ENCODE measurements around the gene CTNNA1. TPM values are rescaled to one million over a fixed set of nuclear protein-coding genes. Genes with fewer than 3 reads are reported as not detected.

CTNNA1 gene
- polyA plus RNA-seq, 1 donor (not counting 4 experiments of a cell fraction or from before 2014, with no cell fraction given), result 119 TPM

GRCh38 chr5:138951091-138951985 is 198.1 kb downstream of the CTNNA1 start:
- DNase-seq (ENCODE audit: low read depth, low spot score), result no peak
- H3K9ac ChIP-seq (ENCODE audit: control insufficient read depth, extremely low read depth, insufficient read depth, low read length), result no peak overlapping the region
- H3K4me3 ChIP-seq (ENCODE audit: control insufficient read depth in 2 of 3, extremely low read depth in 1 of 3, insufficient read depth in 2 of 3, low read depth in 1 of 3, low read length in 3 of 3), result no peak overlapping the region
- no peaks in the 10 kb centered on the region for H3K9me3 ChIP-seq (ENCODE audit: control insufficient read depth, low read depth, low read length)
- TF ChIP-seq CTCF (optimal IDR thresholded peaks at IDR 0.05 in 1 of 3, IDR thresholded peaks at IDR 0.05 in 1 of 3, conservative IDR thresholded peaks at IDR 0.05 in 1 of 3; ENCODE audit: extremely low read depth in 1 of 3, insufficient read depth in 2 of 3, low read length in 3 of 3) (no peak), EZH2 (IDR thresholded peaks at IDR 0.05; ENCODE audit: low read length) (no peak)
- no peak overlapping the region for H3K27ac ChIP-seq (ENCODE audit: control insufficient read depth, insufficient read depth, low read length)
- no peak overlapping the region for H2AFZ ChIP-seq (ENCODE audit: control insufficient read depth, low read length)
- H3K27me3 ChIP-seq (ENCODE audit: control insufficient read depth, extremely low read depth, insufficient read depth, low read length), result no peaks in the 10 kb centered on the region
- peaks cover 1 to 7% of the 10 kb centered on the region in 2 experiments for H3K36me3 ChIP-seq (ENCODE audit: control insufficient read depth in 2 of 2, extremely low read depth in 1 of 2, insufficient read depth in 2 of 2, low read length in 2 of 2)
- dilution Hi-C loops (cut with MboI; ENCODE audit: extremely low pct_ligation_motif_present, low sequenced_read_pairs), result no loop called here
- no peaks in the 10 kb centered on the region for H3K79me2 ChIP-seq (ENCODE audit: control insufficient read depth, insufficient read depth, low read length)
- H3K4me2 ChIP-seq (ENCODE audit: control insufficient read depth, extremely low read depth, insufficient read depth, low read depth, low read length), result no peak overlapping the region
- FAIRE-seq, result no peak
- H3K9me1 ChIP-seq (ENCODE audit: control insufficient read depth, extremely low read depth, insufficient read depth, low read length), result no peaks in the 10 kb centered on the region
- H3K4me1 ChIP-seq (ENCODE audit: control insufficient read depth, extremely low read depth, insufficient read depth, low read length), result peaks cover 10% of the 10 kb centered on the region
- H4K20me1 ChIP-seq (ENCODE audit: control insufficient read depth, extremely low read depth, insufficient read depth, low read length), result peaks cover 4% of the 10 kb centered on the region

- TF ChIP-seq CTCF (optimal IDR thresholded peaks at IDR 0.05 in 1 of 3, IDR thresholded peaks at IDR 0.05 in 1 of 3, conservative IDR thresholded peaks at IDR 0.05 in 1 of 3; ENCODE audit: extremely low read depth in 1 of 3, insufficient read depth in 2 of 3, low read length in 3 of 3) (no peak), EZH2 (IDR thresholded peaks at IDR 0.05; ENCODE audit: low read length) (no peak)
- Histone ChIP-seq H3K4me1 (ENCODE audit: control insufficient read depth, extremely low read depth, insufficient read depth, low read length) (peaks cover 10% of the 10 kb centered on the region), H3K4me2 (ENCODE audit: control insufficient read depth, extremely low read depth, insufficient read depth, low read depth, low read length) (no peak overlapping the region), H2AFZ (ENCODE audit: control insufficient read depth, low read length) (no peak overlapping the region), H3K9ac (ENCODE audit: control insufficient read depth, extremely low read depth, insufficient read depth, low read length) (no peak overlapping the region), H4K20me1 (ENCODE audit: control insufficient read depth, extremely low read depth, insufficient read depth, low read length) (peaks cover 4% of the 10 kb centered on the region), H3K79me2 (ENCODE audit: control insufficient read depth, insufficient read depth, low read length) (no peaks in the 10 kb centered on the region), H3K27ac (ENCODE audit: control insufficient read depth, insufficient read depth, low read length) (no peak overlapping the region), H3K4me3 (ENCODE audit: control insufficient read depth in 2 of 3, extremely low read depth in 1 of 3, insufficient read depth in 2 of 3, low read depth in 1 of 3, low read length in 3 of 3) (no peak overlapping the region), H3K36me3 (ENCODE audit: control insufficient read depth in 2 of 2, extremely low read depth in 1 of 2, insufficient read depth in 2 of 2, low read length in 2 of 2) (peaks cover 1 to 7% of the 10 kb centered on the region in 2 experiments), H3K27me3 (ENCODE audit: control insufficient read depth, extremely low read depth, insufficient read depth, low read length) (no peaks in the 10 kb centered on the region), H3K9me1 (ENCODE audit: control insufficient read depth, extremely low read depth, insufficient read depth, low read length) (no peaks in the 10 kb centered on the region), H3K9me3 (ENCODE audit: control insufficient read depth, low read depth, low read length) (no peaks in the 10 kb centered on the region)
- FAIRE-seq (no peak), DNase-seq (ENCODE audit: low read depth, low spot score) (no peak)
- dilution Hi-C loops (cut with MboI; ENCODE audit: extremely low pct_ligation_motif_present, low sequenced_read_pairs), result no loop called here
These were observed 198.9 kb downstream of the CTNNA1 start for GRCh38 chr5:138951986-138952735.

Measured in keratinocyte (primary cell).